ENCODE results near the gene WWTR1.

DNA sequence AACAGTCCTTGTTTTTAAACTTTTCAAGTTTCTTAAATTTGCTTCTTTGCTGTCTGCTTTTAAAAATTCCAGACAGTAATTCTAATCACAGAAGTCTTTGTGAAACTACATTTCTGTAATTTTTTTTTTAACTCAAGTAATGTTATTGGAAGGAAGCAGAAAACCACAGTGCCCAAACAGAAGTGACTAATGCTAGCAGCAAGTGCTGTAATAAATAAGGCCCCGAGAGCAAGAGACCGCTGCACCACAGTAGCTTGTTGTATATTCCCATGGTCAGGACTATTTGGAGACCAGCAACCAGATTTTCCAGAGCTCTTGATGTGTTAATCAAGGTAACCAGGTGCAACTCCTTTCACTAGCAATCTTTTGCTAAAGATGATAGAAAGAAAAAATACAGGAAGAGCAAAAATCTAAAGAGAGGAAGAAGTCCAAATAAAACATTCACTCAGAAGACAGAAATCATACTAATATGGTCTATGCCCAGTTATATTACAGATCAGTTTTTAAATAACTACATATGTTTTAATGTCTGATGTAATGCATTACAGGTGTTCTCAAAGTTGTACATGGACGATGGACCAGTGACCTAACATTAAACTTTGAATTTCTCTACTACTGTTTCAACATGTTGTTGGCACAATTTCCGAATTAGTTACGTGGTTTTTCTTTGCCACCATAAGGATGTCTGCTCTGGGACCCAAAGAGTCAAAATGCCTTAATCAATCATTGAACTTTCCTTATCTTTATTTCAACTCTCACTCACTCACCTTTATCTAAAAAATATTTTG lies 36.4 kb downstream of the WWTR1 start:
- TF ChIP-seq, protein P1, sequence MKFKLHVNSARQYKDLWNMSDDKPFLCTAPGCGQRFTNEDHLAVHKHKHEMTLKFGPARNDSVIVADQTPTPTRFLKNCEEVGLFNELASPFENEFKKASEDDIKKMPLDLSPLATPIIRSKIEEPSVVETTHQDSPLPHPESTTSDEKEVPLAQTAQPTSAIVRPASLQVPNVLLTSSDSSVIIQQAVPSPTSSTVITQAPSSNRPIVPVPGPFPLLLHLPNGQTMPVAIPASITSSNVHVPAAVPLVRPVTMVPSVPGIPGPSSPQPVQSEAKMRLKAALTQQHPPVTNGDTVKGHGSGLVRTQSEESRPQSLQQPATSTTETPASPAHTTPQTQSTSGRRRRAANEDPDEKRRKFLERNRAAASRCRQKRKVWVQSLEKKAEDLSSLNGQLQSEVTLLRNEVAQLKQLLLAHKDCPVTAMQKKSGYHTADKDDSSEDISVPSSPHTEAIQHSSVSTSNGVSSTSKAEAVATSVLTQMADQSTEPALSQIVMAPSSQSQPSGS (CRISPR knock-in tag; IDR thresholded peaks at IDR 0.05; ENCODE audit: borderline replicate concordance, low read depth), result no peak
- TF ChIP-seq ATF1 (CRISPR knock-in tag; IDR thresholded peaks at IDR 0.05) (no peak), MXD4 (CRISPR knock-in tag; IDR thresholded peaks at IDR 0.05; ENCODE audit: borderline replicate concordance) (no peak), ZNF121 (CRISPR knock-in tag; IDR thresholded peaks at IDR 0.05) (no peak), SP1 (CRISPR knock-in tag; conservative IDR thresholded peaks at IDR 0.05) (no peak), CBFB (CRISPR knock-in tag; IDR thresholded peaks at IDR 0.05; ENCODE audit: low read depth) (no peak)
- TF ChIP-seq, protein P2, sequence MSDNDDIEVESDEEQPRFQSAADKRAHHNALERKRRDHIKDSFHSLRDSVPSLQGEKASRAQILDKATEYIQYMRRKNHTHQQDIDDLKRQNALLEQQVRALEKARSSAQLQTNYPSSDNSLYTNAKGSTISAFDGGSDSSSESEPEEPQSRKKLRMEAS (CRISPR knock-in tag; IDR thresholded peaks at IDR 0.05), result no peak
- TF ChIP-seq, protein P3, sequence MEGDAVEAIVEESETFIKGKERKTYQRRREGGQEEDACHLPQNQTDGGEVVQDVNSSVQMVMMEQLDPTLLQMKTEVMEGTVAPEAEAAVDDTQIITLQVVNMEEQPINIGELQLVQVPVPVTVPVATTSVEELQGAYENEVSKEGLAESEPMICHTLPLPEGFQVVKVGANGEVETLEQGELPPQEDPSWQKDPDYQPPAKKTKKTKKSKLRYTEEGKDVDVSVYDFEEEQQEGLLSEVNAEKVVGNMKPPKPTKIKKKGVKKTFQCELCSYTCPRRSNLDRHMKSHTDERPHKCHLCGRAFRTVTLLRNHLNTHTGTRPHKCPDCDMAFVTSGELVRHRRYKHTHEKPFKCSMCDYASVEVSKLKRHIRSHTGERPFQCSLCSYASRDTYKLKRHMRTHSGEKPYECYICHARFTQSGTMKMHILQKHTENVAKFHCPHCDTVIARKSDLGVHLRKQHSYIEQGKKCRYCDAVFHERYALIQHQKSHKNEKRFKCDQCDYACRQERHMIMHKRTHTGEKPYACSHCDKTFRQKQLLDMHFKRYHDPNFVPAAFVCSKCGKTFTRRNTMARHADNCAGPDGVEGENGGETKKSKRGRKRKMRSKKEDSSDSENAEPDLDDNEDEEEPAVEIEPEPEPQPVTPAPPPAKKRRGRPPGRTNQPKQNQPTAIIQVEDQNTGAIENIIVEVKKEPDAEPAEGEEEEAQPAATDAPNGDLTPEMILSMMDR (IDR thresholded peaks at IDR 0.05), result no peak

Measured in WTC11 (cell line).